GM12865 (cell line): ENCODE measurements around the gene KCNV2.

Source experiments
- DNase-seq: peaks from one replicate; pipeline ENCODE4 v3.0.0; 2010; ENCODE audit warnings: low read depth
- H3K4me3 ChIP-seq: 2 replicates; pipeline ENCODE4 v1.5.1; 2011; ENCODE audit warnings: mild to moderate bottlenecking, low read depth, low read length, control low read depth
- CTCF ChIP-seq: IDR thresholded peaks from 2 replicates; pipeline ENCODE4 v1.5.1; 2011; ENCODE audit warnings: low read length, control low read depth, low read depth, inconsistent platforms; ENCODE audit not compliant: insufficient read depth; ENCODE audit errors: missing control alignments

Gene KCNV2

DNA sequence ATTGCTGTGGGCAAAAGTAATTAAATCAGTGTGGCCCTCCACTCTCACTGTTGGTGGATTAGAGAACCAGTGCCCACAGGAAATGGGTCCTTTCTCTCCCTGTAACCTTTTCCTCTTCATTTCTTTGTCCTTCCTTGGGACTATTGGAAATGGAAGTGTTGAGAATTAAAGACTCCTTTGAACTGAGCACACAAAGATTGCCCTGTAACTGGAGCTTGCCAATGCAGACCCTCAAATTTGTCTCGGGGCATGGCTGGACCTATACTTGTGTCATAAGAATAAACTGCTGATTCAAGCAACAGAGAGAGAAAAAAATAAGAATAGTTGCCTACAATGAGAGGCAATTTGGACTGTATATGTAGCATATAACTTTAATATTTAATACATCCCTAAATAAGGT, 13.7 kb downstream of the KCNV2 start:
- DNase-seq = no peak
- no peak for TF ChIP-seq CTCF
- no peak overlapping the region for H3K4me3 ChIP-seq

DNA sequence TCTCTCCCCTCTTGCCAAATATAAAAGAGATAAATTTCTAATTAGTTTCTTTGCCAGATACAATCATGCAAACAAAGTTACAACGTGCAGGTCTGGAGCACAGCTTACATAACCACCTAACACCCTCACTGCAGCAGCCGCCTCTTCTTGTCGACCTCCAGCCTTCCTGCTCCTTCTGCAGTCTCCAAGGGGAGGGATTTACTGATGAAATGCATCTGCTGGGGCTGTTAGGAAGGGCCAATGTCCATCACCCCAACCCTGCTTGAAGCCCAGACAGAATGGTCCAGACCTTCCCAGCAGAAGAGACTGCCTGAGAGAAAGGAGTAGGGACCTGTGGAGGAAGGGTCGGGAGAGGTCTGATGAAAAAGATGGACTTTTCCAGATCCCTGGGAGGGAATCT, 15.2 kb downstream of the KCNV2 start:
- no peak overlapping the region for H3K4me3 ChIP-seq
- TF ChIP-seq CTCF = no peak
- no peak for DNase-seq

GRCh38 chr9:2740616-2741015, 23.3 kb downstream of the KCNV2 start:
- no peak for TF ChIP-seq CTCF
- no peak overlapping the region for H3K4me3 ChIP-seq
- DNase-seq = no peak

DNA sequence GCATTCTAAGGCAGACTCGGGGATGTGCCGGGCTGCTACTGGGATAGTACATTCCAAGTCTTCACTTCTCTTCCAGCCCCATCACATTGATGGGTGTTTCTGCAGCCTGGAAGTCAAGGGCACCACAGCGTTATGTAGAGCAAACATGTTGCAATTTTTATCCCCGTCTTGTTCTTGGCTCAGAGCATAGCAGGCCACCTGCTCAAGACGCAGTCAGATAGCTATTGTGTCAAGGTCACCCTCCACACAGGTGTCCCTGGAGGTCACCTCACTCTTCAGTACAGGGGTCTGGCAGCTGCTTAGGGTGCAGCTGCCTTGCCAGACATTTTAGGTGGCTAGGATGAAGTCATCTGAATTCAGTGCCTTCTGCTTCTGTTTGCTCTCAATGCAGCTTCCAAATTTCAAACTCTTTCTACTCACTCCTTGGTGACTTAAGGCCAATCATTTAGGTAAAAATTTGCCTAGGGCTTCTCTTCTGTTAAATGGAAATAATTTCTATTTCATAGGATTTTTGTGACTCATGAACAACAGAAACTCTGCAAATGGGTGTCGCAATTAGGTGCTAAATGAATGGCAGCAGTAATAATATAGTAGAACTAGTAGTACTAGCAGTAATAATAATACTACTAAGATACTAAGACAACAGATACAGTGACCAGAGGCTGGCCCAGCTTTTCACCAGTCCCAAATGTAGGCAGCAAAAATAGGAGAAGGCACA, 24.3 kb downstream of the KCNV2 start:
- no peak for TF ChIP-seq CTCF
- DNase-seq = no peak
- no peak overlapping the region for H3K4me3 ChIP-seq

GRCh38 chr9:2742214-2742613, 24.9 kb downstream of the KCNV2 start:
- no peak overlapping the region for H3K4me3 ChIP-seq
- no peak for DNase-seq
- no peak for TF ChIP-seq CTCF

- no peak overlapping the region for H3K4me3 ChIP-seq
- no peak for TF ChIP-seq CTCF
- no peak for DNase-seq
Observed at GRCh38 chr9:2743937-2744529, 26.7 kb downstream of the KCNV2 start.
